Measurements from ENCODE around the gene NDNF.

- TF ChIP-seq, protein P1, sequence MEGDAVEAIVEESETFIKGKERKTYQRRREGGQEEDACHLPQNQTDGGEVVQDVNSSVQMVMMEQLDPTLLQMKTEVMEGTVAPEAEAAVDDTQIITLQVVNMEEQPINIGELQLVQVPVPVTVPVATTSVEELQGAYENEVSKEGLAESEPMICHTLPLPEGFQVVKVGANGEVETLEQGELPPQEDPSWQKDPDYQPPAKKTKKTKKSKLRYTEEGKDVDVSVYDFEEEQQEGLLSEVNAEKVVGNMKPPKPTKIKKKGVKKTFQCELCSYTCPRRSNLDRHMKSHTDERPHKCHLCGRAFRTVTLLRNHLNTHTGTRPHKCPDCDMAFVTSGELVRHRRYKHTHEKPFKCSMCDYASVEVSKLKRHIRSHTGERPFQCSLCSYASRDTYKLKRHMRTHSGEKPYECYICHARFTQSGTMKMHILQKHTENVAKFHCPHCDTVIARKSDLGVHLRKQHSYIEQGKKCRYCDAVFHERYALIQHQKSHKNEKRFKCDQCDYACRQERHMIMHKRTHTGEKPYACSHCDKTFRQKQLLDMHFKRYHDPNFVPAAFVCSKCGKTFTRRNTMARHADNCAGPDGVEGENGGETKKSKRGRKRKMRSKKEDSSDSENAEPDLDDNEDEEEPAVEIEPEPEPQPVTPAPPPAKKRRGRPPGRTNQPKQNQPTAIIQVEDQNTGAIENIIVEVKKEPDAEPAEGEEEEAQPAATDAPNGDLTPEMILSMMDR (conservative IDR thresholded peaks at IDR 0.05), result no peak
- TF ChIP-seq ZFX (IDR thresholded peaks at IDR 0.05), result no peak
Measured at GRCh38 chr4:121048165-121048564, 24.2 kb downstream of the NDNF start.
